HG02588 (cell line): ENCODE results near the gene C14orf39.
"Not testable (repeated sequence)": the region's sequence is repeated elsewhere in the genome, so short reads cannot be mapped to it uniquely, and the experiment has no call there.

Experiments
- ATAC-seq: cut with Tn5 transposase; IDR thresholded peaks from one replicate; pipeline ENCODE4 v1.9.1; 2021; ENCODE audit warnings: mild to moderate bottlenecking, moderate library complexity; ENCODE audit not compliant: unreplicated experiment

The C14orf39 gene

DNA sequence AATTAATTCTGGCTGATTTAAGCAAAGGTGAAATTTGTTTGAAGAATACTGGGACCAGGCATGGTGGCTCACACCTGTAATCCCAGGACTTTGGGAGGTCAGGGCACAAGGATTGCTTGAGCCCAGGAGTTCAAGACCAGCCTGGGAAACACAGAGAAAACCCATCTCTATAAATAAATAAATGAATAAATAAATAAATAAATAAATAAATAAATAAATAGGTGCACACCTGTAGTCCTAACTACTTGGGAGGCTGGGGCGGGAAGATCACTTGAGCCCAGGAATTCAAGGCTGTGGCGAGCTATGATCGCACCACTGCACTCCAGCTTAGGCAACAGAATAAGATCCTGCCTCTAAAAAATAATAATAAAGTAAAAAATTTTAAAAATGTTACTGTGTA, 4.4 kb upstream of the C14orf39 start:
- no peak for ATAC-seq

DNA sequence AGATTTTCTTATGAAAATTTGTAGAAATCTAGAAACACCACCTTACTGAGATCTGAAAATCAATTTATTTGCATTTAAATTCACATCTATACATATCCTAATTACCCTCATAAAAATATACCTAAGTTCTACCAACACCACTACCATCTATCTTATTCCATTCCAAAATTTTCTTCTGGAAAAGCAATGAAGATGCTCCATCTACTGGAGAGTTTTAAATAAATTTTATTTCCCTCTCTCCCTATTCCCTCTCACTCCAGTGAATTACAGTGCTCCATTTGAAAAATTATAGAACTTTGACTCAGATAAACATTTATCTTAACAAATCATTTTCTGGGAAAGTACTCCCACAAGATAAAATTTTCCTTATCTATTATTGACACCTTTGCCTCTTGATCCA, 2.3 kb upstream of the C14orf39 start:
- no peak for ATAC-seq

DNA sequence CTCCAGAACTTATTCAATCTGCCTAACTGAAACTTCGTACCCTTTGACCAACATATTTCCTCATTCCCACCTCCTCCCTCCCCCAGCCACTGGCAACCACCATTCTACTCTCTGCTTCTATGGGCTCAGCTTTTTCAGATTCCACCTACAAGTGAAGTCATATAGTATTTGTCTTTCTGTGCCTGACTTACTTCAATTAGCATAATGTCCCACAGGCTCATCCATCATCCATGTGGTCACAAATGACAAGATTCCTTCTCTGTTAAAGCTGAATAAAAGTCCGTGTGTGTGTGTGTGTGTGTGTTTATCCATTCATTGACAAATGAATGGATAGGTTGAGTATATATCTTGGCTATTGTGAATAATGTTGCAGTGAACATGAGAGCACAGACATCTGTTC, 1.3 kb upstream of the C14orf39 start:
- no peak for ATAC-seq

DNA sequence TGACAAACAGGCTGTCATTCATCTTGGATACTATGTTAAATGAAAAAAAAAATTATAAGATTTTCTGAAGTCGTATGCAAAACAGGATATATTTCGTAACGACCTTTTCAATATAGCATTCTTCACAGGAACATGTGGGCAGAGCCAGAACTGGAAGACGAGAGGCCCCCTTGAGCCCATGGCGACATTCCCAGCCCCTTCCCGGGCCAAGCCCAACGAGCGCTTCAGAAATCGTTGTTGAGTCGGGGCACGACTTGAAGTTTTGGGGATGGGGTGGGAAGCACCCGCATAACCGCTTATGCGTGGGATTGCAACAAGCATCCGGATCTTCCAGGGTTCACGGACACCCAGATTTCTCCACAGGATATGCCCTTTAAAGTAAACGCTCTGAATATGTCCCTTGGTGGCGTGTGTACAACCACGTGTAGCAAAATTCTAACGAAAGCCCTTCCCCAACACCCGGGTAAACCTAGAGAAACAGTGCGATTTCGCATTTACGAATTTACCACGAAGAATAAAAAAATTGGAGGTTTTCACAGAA, 736 bp downstream of the C14orf39 start:
- ATAC-seq: no peak

DNA sequence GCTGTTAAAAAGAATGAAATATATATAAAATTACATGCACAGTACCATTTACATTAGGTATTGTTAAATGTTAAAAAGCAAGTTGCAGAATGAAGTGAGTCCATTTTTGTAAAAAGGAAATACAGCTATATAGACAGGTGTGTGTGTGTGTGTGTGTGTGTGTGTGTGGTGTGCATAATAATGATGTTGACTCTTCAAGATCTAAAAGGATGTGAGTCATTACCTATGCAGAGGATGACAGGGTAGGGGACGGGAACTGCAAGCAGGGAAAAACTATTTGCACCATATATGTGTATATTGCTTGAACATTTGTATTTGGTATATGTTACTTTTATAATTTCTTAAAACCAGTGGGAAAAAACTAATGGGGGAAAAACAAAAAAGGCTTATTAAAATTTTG, 3.1 kb downstream of the C14orf39 start:
- no peak for ATAC-seq

DNA sequence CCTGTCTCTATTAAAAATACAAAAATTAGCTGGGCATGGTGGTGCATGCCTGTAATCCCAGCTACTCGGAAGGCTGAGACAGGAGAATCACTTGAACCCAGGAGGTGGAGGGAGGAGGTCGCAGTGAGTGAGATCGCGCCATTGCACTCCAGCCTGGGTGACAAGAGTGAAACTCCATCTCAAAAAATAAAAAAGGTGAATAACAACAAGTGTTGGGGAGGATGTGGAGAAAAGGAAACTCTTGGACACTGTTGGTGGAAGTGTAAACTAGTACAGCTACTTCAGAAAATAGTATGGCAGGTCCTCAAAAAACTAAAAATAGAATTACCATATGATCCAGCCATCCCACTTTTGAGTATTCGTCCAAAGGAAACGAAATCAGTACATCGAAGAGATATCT, 5.6 kb downstream of the C14orf39 start:
- not testable (repeated sequence) for ATAC-seq

DNA sequence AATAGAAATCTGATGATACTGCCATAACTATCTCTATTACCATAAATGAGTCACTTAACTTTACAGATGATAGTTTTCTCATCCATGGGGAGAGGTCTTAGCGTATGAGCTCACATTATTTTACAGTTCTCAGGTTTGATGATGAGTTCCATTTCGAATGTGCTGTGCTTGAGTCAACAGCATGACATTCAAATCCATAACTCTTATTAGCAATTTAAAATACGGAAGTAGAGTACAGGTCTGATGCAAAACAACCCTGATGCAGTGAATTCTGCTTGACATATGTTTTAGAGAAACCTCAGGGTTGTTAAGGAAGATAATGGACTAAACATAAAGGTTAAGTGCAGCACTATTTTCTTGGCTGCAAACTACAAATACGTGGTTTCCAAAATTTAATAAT, 30.0 kb downstream of the C14orf39 start:
- no peak for ATAC-seq

DNA sequence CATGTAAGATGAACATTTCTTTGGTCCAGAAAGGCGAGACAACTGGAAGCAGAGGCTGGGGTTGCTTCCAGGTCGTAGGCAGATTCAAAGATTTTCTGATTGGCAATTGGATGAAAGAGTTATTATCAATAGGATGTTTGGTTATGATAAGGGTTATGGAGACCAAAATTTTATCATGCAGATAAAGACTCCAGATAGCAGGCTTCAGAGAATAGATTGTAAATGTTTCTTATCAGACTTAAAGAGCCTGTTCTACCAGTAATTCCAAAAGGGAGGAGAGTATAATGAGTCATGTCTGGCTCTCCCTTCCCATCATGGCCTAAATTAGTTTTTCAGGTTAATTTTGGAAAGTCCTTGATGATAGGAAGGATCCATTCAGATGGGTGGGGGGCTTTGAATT, 55.6 kb downstream of the C14orf39 start:
- ATAC-seq: no peak

DNA sequence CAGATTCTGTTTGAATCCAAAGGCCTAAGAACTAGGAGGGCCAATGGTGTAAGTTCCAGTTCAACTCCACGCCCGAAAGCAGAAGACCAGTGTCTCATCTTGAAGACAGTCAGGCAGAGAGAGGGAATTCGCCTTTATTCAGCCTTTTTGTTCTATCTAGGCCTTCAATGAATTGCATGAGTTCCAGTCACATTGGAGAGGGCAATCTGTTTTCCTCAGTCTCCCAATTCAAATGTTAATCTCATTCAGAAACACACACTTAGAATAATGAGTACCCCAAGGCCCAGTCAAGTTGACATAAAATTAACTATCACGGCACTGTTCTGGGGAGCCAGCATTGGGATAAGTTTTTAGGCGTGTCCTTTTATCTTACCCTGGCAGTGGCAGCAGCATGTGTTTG, 65.8 kb downstream of the C14orf39 start:
- no peak for ATAC-seq

DNA sequence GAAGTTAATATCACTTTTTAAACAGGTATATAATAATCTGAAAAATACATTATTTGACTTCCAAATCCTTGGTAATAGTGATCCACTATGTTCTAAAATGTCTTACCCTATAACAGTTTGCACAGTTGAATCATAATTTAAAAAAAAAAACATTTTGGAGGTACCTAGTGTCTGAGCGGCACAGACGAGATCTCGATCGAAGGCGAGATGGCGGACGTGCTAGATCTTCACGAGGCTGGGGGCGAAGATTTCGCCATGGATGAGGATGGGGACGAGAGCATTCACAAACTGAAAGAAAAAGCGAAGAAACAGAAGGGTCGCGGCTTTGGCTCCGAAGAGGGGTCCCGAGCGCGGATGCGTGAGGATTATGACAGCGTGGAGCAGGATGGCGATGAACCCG, 88.3 kb downstream of the C14orf39 start:
- not testable (repeated sequence) for ATAC-seq

DNA sequence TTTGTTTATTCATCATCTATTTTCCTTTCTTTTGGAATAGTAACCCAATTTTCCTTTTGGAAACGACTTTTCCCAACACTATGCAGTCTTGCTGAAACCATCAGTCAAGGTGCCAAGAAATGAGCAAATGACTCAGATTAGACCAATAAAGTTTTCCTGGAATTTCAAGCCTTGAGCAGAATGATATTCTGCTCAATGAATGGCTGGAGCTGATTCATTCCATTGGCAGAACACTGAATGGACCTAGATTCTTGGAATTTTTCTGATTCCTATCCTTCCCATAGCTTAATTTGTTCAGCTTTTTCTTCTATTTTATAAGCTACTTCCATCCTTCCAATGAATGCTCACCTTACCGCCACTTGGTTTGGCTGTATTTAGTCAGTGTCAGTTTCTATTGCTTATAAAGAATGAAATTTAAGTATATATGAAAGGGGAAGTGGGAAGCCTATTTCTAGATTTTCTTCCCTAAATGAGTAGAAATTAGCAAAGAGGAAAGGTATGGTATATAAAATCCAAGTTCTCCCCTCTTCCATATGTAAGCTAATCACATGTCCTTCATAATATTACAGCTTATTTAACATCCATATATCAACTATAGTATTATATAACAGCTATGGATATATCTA, 89.0 kb downstream of the C14orf39 start:
- ATAC-seq: no peak
